ENCODE measurements around the gene FBN3.

DNA sequence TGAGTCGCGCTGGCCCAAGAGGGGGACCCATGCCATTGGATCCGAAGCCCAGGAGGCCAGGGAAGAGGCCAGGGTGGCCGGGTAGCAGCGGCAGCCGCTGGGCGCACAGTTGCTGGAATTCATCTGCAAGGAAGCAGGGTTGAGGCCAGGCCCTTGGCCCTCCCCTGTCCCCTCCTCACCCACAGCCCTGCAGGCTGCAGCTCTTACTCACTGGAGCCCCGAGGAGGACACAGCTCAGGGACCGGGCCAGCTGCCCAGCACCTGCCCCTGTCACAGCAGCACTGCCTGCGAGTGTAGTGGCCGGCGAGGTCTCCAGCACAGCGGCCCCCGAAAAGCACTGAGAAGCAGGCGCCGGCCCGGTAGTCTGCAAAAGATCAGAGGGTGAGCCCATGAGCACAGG lies 11.2 kb downstream of the FBN3 start:
- TF ChIP-seq CTCF (IDR thresholded peaks at IDR 0.05): no peak
- no peak for TF ChIP-seq POLR2A (IDR thresholded peaks at IDR 0.05)

All from lower leg skin (tissue), 3 donors.